Trophoblast cell (in vitro differentiated cells and primary cell): ENCODE results near the gene GABRD.

Experiments used
- DNase-seq, 2 donors: peaks; one replicate each; pipeline ENCODE4 v3.0.0-alpha.2; 2016
- H2AFZ ChIP-seq: 2 replicates; pipeline ENCODE4 v1.6.1; 2013; ENCODE audit warnings: low read length, moderate library complexity, mild to moderate bottlenecking; ENCODE audit not compliant: insufficient read depth, poor library complexity
- H2AK5ac ChIP-seq: 2 replicates; pipeline ENCODE4 v1.6.1; 2013; ENCODE audit warnings: mild to moderate bottlenecking, low read length
- H2BK120ac ChIP-seq: 2 replicates; pipeline ENCODE4 v1.6.1; 2013; ENCODE audit warnings: low read length, mild to moderate bottlenecking, moderate library complexity; ENCODE audit not compliant: insufficient read depth, poor library complexity
- H2BK12ac ChIP-seq: 2 replicates; pipeline ENCODE4 v1.6.1; 2013; ENCODE audit warnings: mild to moderate bottlenecking, low read length, moderate library complexity
- H2BK5ac ChIP-seq: 2 replicates; pipeline ENCODE4 v1.6.1; 2013; ENCODE audit warnings: low read length, low read depth, moderate library complexity, mild to moderate bottlenecking; ENCODE audit not compliant: poor library complexity
- H3K14ac ChIP-seq: 2 replicates; pipeline ENCODE4 v1.6.1; 2013; ENCODE audit warnings: mild to moderate bottlenecking, low read length
- H3K18ac ChIP-seq: 2 replicates; pipeline ENCODE4 v1.6.1; 2013; ENCODE audit warnings: mild to moderate bottlenecking, low read length
- H3K23ac ChIP-seq: 2 replicates; pipeline ENCODE4 v1.6.1; 2013; ENCODE audit warnings: low read length
- H3K27ac ChIP-seq: 2 replicates; pipeline ENCODE4 v1.5.1; 2013; ENCODE audit warnings: low read depth, mild to moderate bottlenecking, inconsistent platforms, low read length, moderate library complexity
- H3K27me3 ChIP-seq: 2 replicates; pipeline ENCODE4 v1.6.1; 2013; ENCODE audit warnings: inconsistent platforms, mild to moderate bottlenecking, low read length, moderate library complexity; ENCODE audit not compliant: insufficient read depth
- H3K36me3 ChIP-seq, 2 experiments: 1 replicate in 1 of 2; 2 replicates in 1 of 2; pipeline ENCODE4 v1.6.1; 2013; ENCODE audit warnings: low read length in 2 of 2, mild to moderate bottlenecking in 2 of 2, moderate library complexity in 1 of 2; ENCODE audit not compliant: insufficient read depth in 2 of 2, control insufficient read depth in 1 of 2
- H3K4ac ChIP-seq: 2 replicates; pipeline ENCODE4 v1.6.1; 2013; ENCODE audit warnings: low read depth, mild to moderate bottlenecking, low read length, moderate library complexity
- H3K4me1 ChIP-seq, 2 experiments: 1 replicate in 1 of 2; 2 replicates in 1 of 2; pipeline ENCODE4 v1.6.1; 2013; ENCODE audit warnings: low read length in 2 of 2, mild to moderate bottlenecking in 2 of 2, moderate library complexity in 1 of 2; ENCODE audit not compliant: insufficient read depth in 2 of 2, control insufficient read depth in 1 of 2
- H3K4me2 ChIP-seq: 2 replicates; pipeline ENCODE4 v1.6.1; 2013; ENCODE audit warnings: inconsistent platforms, mild to moderate bottlenecking, low read length, moderate library complexity
- H3K4me3 ChIP-seq: 2 replicates; pipeline ENCODE4 v1.5.1; 2013; ENCODE audit warnings: mild to moderate bottlenecking, low read depth, low read length, inconsistent platforms
- H3K79me1 ChIP-seq: one replicate; pipeline ENCODE4 v1.6.1; 2013; ENCODE audit warnings: low read length
- H3K79me2 ChIP-seq: 2 replicates; pipeline ENCODE4 v1.6.1; 2013; ENCODE audit warnings: low read length, mild to moderate bottlenecking; ENCODE audit not compliant: control insufficient read depth, insufficient read depth, poor library complexity
- H3K9ac ChIP-seq: 2 replicates; pipeline ENCODE4 v1.6.1; 2013; ENCODE audit warnings: mild to moderate bottlenecking, low read length
- H3K9me3 ChIP-seq: 2 replicates; pipeline ENCODE4 v1.6.1; 2013; ENCODE audit warnings: low read depth, mild to moderate bottlenecking, control low read depth, inconsistent platforms, low read length; ENCODE audit not compliant: insufficient read depth
- H4K12ac ChIP-seq: 2 replicates; pipeline ENCODE4 v1.6.1; 2013; ENCODE audit warnings: low read depth, mild to moderate bottlenecking, low read length, moderate library complexity
- H4K8ac ChIP-seq: 2 replicates; pipeline ENCODE4 v1.6.1; 2013; ENCODE audit warnings: low read depth, mild to moderate bottlenecking, low read length, moderate library complexity
- H4K91ac ChIP-seq: one replicate; pipeline ENCODE4 v1.6.1; 2013; ENCODE audit warnings: low read depth, mild to moderate bottlenecking, low read length, moderate library complexity
- WGBS: extraction: QIAGEN DNeasy Blood & Tissue Kit; methylation state at CpG from one replicate; pipeline ENCODE4 v1.1.7; 2013; ENCODE audit warnings: missing lambda C conversion rate; ENCODE audit not compliant: insufficient read length, insufficient coverage; ENCODE audit errors: extremely low coverage; 5-methylcytosine and 5-hydroxymethylcytosine counted together

GABRD gene

GRCh38 chr1:2024887-2025286, 5.7 kb downstream of the GABRD start:
- Histone ChIP-seq H2AFZ (no peak overlapping the region), H2BK120ac (no peak overlapping the region), H3K9me3 (peaks cover 1% of the 10 kb centered on the region), H3K79me2 (no peaks in the 10 kb centered on the region), H2BK5ac (no peak overlapping the region), H3K27ac (no peak overlapping the region), H4K91ac (no peak overlapping the region), H2AK5ac (no peak overlapping the region), H3K4me2 (no peak overlapping the region), H3K4me1 (no peaks in the 10 kb centered on the region), H3K23ac (no peak overlapping the region), H3K4me3 (no peak overlapping the region), H3K36me3 (no peaks in the 10 kb centered on the region), H4K12ac (no peak overlapping the region), H2BK12ac (no peak overlapping the region), H3K27me3 (peaks cover 10% of the 10 kb centered on the region), H3K4ac (no peak overlapping the region), H3K79me1 (no peaks in the 10 kb centered on the region), H3K18ac (no peak overlapping the region), H3K14ac (no peak overlapping the region), H3K9ac (no peak overlapping the region), H4K8ac (no peak overlapping the region)
- WGBS, result no CpG with 5 or more reads among the region's 18 CpGs
- no peak for DNase-seq

- Histone ChIP-seq H2BK12ac (no peak overlapping the region), H4K91ac (no peak overlapping the region), H3K9ac (no peak overlapping the region), H3K23ac (no peak overlapping the region), H3K4me2 (no peak overlapping the region), H3K9me3 (peaks cover 1% of the 10 kb centered on the region), H2AK5ac (no peak overlapping the region), H3K14ac (no peak overlapping the region), H3K27me3 (peaks cover 4% of the 10 kb centered on the region), H3K18ac (no peak overlapping the region), H3K36me3 (no peaks in the 10 kb centered on the region), H3K4me1 (no peaks in the 10 kb centered on the region), H3K27ac (no peak overlapping the region), H4K8ac (no peak overlapping the region), H3K4ac (no peak overlapping the region), H4K12ac (no peak overlapping the region), H3K4me3 (no peak overlapping the region), H2AFZ (no peak overlapping the region), H2BK5ac (no peak overlapping the region), H3K79me1 (no peaks in the 10 kb centered on the region), H3K79me2 (no peaks in the 10 kb centered on the region), H2BK120ac (no peak overlapping the region)
- no peak for DNase-seq
- no CpG with 5 or more reads among the region's 39 CpGs for whole genome bisulfite sequencing
Observed at GRCh38 chr1:2025491-2025981, 6.4 kb downstream of the GABRD start.

- H3K79me1 ChIP-seq, result no peaks in the 10 kb centered on the region
- H4K91ac ChIP-seq, result no peak overlapping the region
- H2AK5ac ChIP-seq, result no peak overlapping the region
- no peak overlapping the region for H2AFZ ChIP-seq
- WGBS, result no CpG with 5 or more reads among the region's 46 CpGs
- H4K12ac ChIP-seq, result no peak overlapping the region
- no peaks in the 10 kb centered on the region for H3K36me3 ChIP-seq
- no peak overlapping the region for H3K27ac ChIP-seq
- no peak overlapping the region for H3K18ac ChIP-seq
- H2BK5ac ChIP-seq, result no peak overlapping the region
- DNase-seq, result no peak
- H3K4me3 ChIP-seq, result no peak overlapping the region
- no peak overlapping the region for H4K8ac ChIP-seq
- no peaks in the 10 kb centered on the region for H3K4me1 ChIP-seq
- no peak overlapping the region for H3K23ac ChIP-seq
- no peak overlapping the region for H2BK12ac ChIP-seq
- H3K79me2 ChIP-seq, result no peaks in the 10 kb centered on the region
- H3K27me3 ChIP-seq, result no peaks in the 10 kb centered on the region
- no peak overlapping the region for H2BK120ac ChIP-seq
- H3K9ac ChIP-seq, result no peak overlapping the region
- no peak overlapping the region for H3K4ac ChIP-seq
- H3K14ac ChIP-seq, result no peak overlapping the region
- H3K9me3 ChIP-seq, result peaks cover 4% of the 10 kb centered on the region
- no peak overlapping the region for H3K4me2 ChIP-seq
Observed at GRCh38 chr1:2027961-2028583, 8.9 kb downstream of the GABRD start.

GRCh38 chr1:2028870-2029560, 9.9 kb downstream of the GABRD start:
- H3K4me2 ChIP-seq, result no peak overlapping the region

More at GRCh38 chr1:2028870-2029560, 9.9 kb downstream of the GABRD start:
- no peak overlapping the region for H3K14ac ChIP-seq
- no peak overlapping the region for H3K4me3 ChIP-seq
- no peak overlapping the region for H4K91ac ChIP-seq
- no peak overlapping the region for H2BK5ac ChIP-seq
- no peak overlapping the region for H4K12ac ChIP-seq
- WGBS, result no CpG with 5 or more reads among the region's 26 CpGs
- no peaks in the 10 kb centered on the region for H3K79me1 ChIP-seq
- no peak overlapping the region for H3K9ac ChIP-seq
- no peak overlapping the region for H2AFZ ChIP-seq
- H3K18ac ChIP-seq, result no peak overlapping the region
- no peak overlapping the region for H3K23ac ChIP-seq
- no peak overlapping the region for H2AK5ac ChIP-seq
- no peak overlapping the region for H2BK120ac ChIP-seq
- H4K8ac ChIP-seq, result no peak overlapping the region
- no peak for DNase-seq
- H3K9me3 ChIP-seq, result peaks cover 4% of the 10 kb centered on the region
- no peaks in the 10 kb centered on the region for H3K36me3 ChIP-seq
- no peaks in the 10 kb centered on the region for H3K79me2 ChIP-seq
- H3K27ac ChIP-seq, result no peak overlapping the region
- H3K4me1 ChIP-seq, result no peaks in the 10 kb centered on the region
- no peak overlapping the region for H2BK12ac ChIP-seq
- no peaks in the 10 kb centered on the region for H3K27me3 ChIP-seq
- no peak overlapping the region for H3K4ac ChIP-seq
